Suprapubic skin (tissue), 4 donors: ENCODE measurements around the gene PIAS1. TPM values are rescaled to one million over a fixed set of nuclear protein-coding genes. Genes with fewer than 3 reads are reported as not detected.

ENCODE experiments used
- DNase-seq, 2 donors: peaks; one replicate each; pipeline ENCODE4 v3.0.0-alpha.2; 2019; ENCODE audit warnings: low spot score in 2 of 2
- H3K27ac ChIP-seq: fragments of 200-600 bp; sonication (generic); one replicate; pipeline ENCODE4 v1.5.1; 2019
- H3K27me3 ChIP-seq: fragments of 200-600 bp; sonication (generic); one replicate; pipeline ENCODE4 v1.5.1; 2019
- H3K36me3 ChIP-seq: fragments of 200-600 bp; sonication (generic); one replicate; pipeline ENCODE4 v1.5.1; 2019
- H3K4me1 ChIP-seq: fragments of 200-600 bp; sonication (generic); one replicate; pipeline ENCODE4 v1.5.1; 2019
- H3K4me3 ChIP-seq: fragments of 200-600 bp; sonication (generic); one replicate; pipeline ENCODE4 v1.5.1; 2019; ENCODE audit warnings: mild to moderate bottlenecking
- H3K9me3 ChIP-seq: fragments of 200-600 bp; sonication (generic); one replicate; pipeline ENCODE4 v1.5.1; 2019
- CTCF ChIP-seq, 2 donors: fragments of 200-600 bp in 1 of 2; fragments of 450-650 bp in 1 of 2; sonication (generic) in 1 of 2; IDR thresholded peaks; one replicate each; pipeline ENCODE4 v1.5.1; 2016 to 2019; ENCODE audit warnings: antibody characterized with exemption in 2 of 2, mild to moderate bottlenecking in 1 of 2, moderate library complexity in 1 of 2
- EP300 ChIP-seq: sonication (generic); formaldehyde crosslinking; IDR thresholded peaks from one replicate; pipeline ENCODE4 v1.6.1; 2017; ENCODE audit warnings: antibody characterized with exemption
- POLR2A ChIP-seq, 2 donors: fragments of 450-650 bp; IDR thresholded peaks; one replicate each; pipeline ENCODE4 v1.6.1; 2017; ENCODE audit warnings: antibody characterized with exemption in 2 of 2, mild to moderate bottlenecking in 2 of 2, moderate library complexity in 2 of 2
- POLR2AphosphoS5 ChIP-seq, 3 donors: sonication (generic); formaldehyde crosslinking; IDR thresholded peaks; one replicate each; pipeline ENCODE4 v1.6.1; 2017; ENCODE audit warnings: antibody characterized with exemption in 3 of 3
- WGBS: methylation state at CpG from one replicate; pipeline ENCODE4 v1.1.5; 2018; 5-methylcytosine and 5-hydroxymethylcytosine counted together
- total RNA-seq, 4 donors: library from RNA; depleted of rRNA; stranded (reverse); fragments of >200 nt; gene quantifications; one replicate each; pipeline ENCODE4 v1.1.0, GENCODE V29; 2016

Gene PIAS1
- total RNA-seq, 4 donors from 2014 or later: 43.7 to 71.5 (median 52.5) TPM

GRCh38 chr15:68113751-68114150, 59.6 kb downstream of the PIAS1 start:
- no peaks in the 10 kb centered on the region for H3K9me3 ChIP-seq
- H3K27ac ChIP-seq: no peak overlapping the region
- WGBS: 12% methylated on average over 1 of the region's 1 CpG
- H3K27me3 ChIP-seq: no peaks in the 10 kb centered on the region
- TF ChIP-seq CTCF (IDR thresholded peaks at IDR 0.05) (no peak), EP300 (no peak), POLR2A (IDR thresholded peaks at IDR 0.05) (no peak), POLR2AphosphoS5 (IDR thresholded peaks at IDR 0.05) (no peak)
- peak overlapping the region; percentile 30 for H3K4me3 ChIP-seq
- no peaks in the 10 kb centered on the region for H3K36me3 ChIP-seq
- DNase-seq: no peak
- H3K4me1 ChIP-seq: peaks cover 30% of the 10 kb centered on the region

- no peak for DNase-seq
- no peaks in the 10 kb centered on the region for H3K27me3 ChIP-seq
- no peaks in the 10 kb centered on the region for H3K9me3 ChIP-seq
- 0% methylated on average over 1 of the region's 1 CpG for WGBS
- no peak overlapping the region for H3K27ac ChIP-seq
- H3K4me1 ChIP-seq: peaks cover 30% of the 10 kb centered on the region
- no peak for TF ChIP-seq POLR2AphosphoS5 (IDR thresholded peaks at IDR 0.05)
- TF ChIP-seq CTCF (IDR thresholded peaks at IDR 0.05): no peak
- no peak for TF ChIP-seq POLR2A (IDR thresholded peaks at IDR 0.05)
- TF ChIP-seq EP300: no peak
- no peaks in the 10 kb centered on the region for H3K36me3 ChIP-seq
- H3K4me3 ChIP-seq: peak overlapping the region; percentile 30
These were observed 60.2 kb downstream of the PIAS1 start for GRCh38 chr15:68114356-68114755.

GRCh38 chr15:68114840-68115239, 60.7 kb downstream of the PIAS1 start:
- H3K4me3 ChIP-seq: peak overlapping the region; percentile 30
- H3K27ac ChIP-seq: no peak overlapping the region
- H3K36me3 ChIP-seq: no peaks in the 10 kb centered on the region
- DNase-seq: no peak
- WGBS: 31% methylated on average over 2 of the region's 2 CpGs
- no peak for TF ChIP-seq POLR2AphosphoS5 (IDR thresholded peaks at IDR 0.05)
- no peak for TF ChIP-seq CTCF (IDR thresholded peaks at IDR 0.05)
- no peak for TF ChIP-seq EP300
- TF ChIP-seq POLR2A (IDR thresholded peaks at IDR 0.05): no peak
- no peaks in the 10 kb centered on the region for H3K27me3 ChIP-seq
- peaks cover 30% of the 10 kb centered on the region for H3K4me1 ChIP-seq
- H3K9me3 ChIP-seq: no peaks in the 10 kb centered on the region

GRCh38 chr15:68124700-68125099, 70.6 kb downstream of the PIAS1 start:
- Histone ChIP-seq H3K4me1 (peaks cover 11% of the 10 kb centered on the region), H3K9me3 (no peaks in the 10 kb centered on the region), H3K36me3 (no peaks in the 10 kb centered on the region), H3K27ac (no peak overlapping the region), H3K4me3 (no peak overlapping the region), H3K27me3 (no peaks in the 10 kb centered on the region)
- no peak for DNase-seq
- WGBS: 96% methylated on average over 2 of the region's 2 CpGs
- TF ChIP-seq POLR2AphosphoS5 (IDR thresholded peaks at IDR 0.05) (no peak), POLR2A (IDR thresholded peaks at IDR 0.05) (no peak), CTCF (IDR thresholded peaks at IDR 0.05) (no peak), EP300 (no peak)

GRCh38 chr15:68126396-68126795, 72.3 kb downstream of the PIAS1 start:
- Histone ChIP-seq H3K27ac (no peak overlapping the region), H3K27me3 (no peaks in the 10 kb centered on the region)

More at GRCh38 chr15:68126396-68126795, 72.3 kb downstream of the PIAS1 start:
- TF ChIP-seq EP300: no peak
- no peak for TF ChIP-seq POLR2A (IDR thresholded peaks at IDR 0.05)
- no peak for TF ChIP-seq POLR2AphosphoS5 (IDR thresholded peaks at IDR 0.05)
- no peak for TF ChIP-seq CTCF (IDR thresholded peaks at IDR 0.05)
- Histone ChIP-seq H3K4me3 (no peak overlapping the region), H3K4me1 (peaks cover 11% of the 10 kb centered on the region), H3K9me3 (no peaks in the 10 kb centered on the region), H3K36me3 (no peaks in the 10 kb centered on the region)
- DNase-seq: no peak
- WGBS: 19% methylated on average over 8 of the region's 8 CpGs
